HepG2 (cell line): Measurements from ENCODE around the gene NUDT19. TPM values are rescaled to one million over a fixed set of nuclear protein-coding genes. Genes with fewer than 3 reads are reported as not detected.

Experiments
- HDAC1 ChIP-seq: sonication (generic); formaldehyde crosslinking; IDR thresholded peaks from 2 replicates; pipeline ENCODE4 v1.5.1; 2020; ENCODE audit warnings: mild to moderate bottlenecking, missing genetic modification reagents
- HDAC2 ChIP-seq: sonication (generic); formaldehyde crosslinking; IDR thresholded peaks from 2 replicates; pipeline ENCODE4 v1.4.0; 2020; ENCODE audit warnings: missing genetic modification reagents
- HMGA1 ChIP-seq: sonication (generic); formaldehyde crosslinking; conservative IDR thresholded peaks from 2 replicates; pipeline ENCODE4 v1.4.0; 2020; ENCODE audit warnings: missing genetic modification reagents
- MXD4 ChIP-seq: IDR thresholded peaks from 2 replicates; pipeline ENCODE4 v1.6.1; 2016; ENCODE audit warnings: mild to moderate bottlenecking, missing biosample characterization, missing genetic modification reagents
- SOX5 ChIP-seq: IDR thresholded peaks from 2 replicates; pipeline ENCODE4 v1.6.1; 2016; ENCODE audit warnings: borderline replicate concordance
- SPEN ChIP-seq: sonication (generic); formaldehyde crosslinking; IDR thresholded peaks from 2 replicates; pipeline ENCODE4 v1.5.1; 2020; ENCODE audit warnings: low read depth, mild to moderate bottlenecking, missing genetic modification reagents
- TARDBP ChIP-seq: sonication (generic); formaldehyde crosslinking; IDR thresholded peaks from 2 replicates; pipeline ENCODE4 v1.8.0; 2022; ENCODE audit warnings: mild to moderate bottlenecking, missing genetic modification reagents
- TBX3 ChIP-seq: fragments of 450-650 bp; IDR thresholded peaks from 2 replicates; pipeline ENCODE4 v1.6.1; 2017; ENCODE audit warnings: antibody characterized with exemption, mild to moderate bottlenecking, inconsistent platforms, borderline replicate concordance
- TCF12 ChIP-seq, 2 experiments: fragments of 450-650 bp in 1 of 2; sonication (generic) in 1 of 2; formaldehyde crosslinking in 1 of 2; IDR thresholded peaks; 2 replicates each; pipeline versions ENCODE4 v1.6.1 to v1.8.0; 2017 to 2022; ENCODE audit warnings: antibody characterized with exemption in 1 of 2, mild to moderate bottlenecking in 1 of 2, missing genetic modification reagents in 1 of 2, moderate library complexity in 1 of 2
- ZBTB38 ChIP-seq: sonication (generic); formaldehyde crosslinking; IDR thresholded peaks from 2 replicates; pipeline ENCODE4 v1.5.1; 2020; ENCODE audit warnings: mild to moderate bottlenecking, missing genetic modification reagents
- ZBTB42 ChIP-seq: sonication (generic); formaldehyde crosslinking; IDR thresholded peaks from 2 replicates; pipeline ENCODE4 v1.5.0; 2020; ENCODE audit warnings: mild to moderate bottlenecking, missing genetic modification reagents
- ZFP37 ChIP-seq: sonication (generic); formaldehyde crosslinking; IDR thresholded peaks from 2 replicates; pipeline ENCODE4 v1.4.0; 2020; ENCODE audit warnings: missing genetic modification reagents, borderline replicate concordance
- ZFP62 ChIP-seq: sonication (generic); formaldehyde crosslinking; IDR thresholded peaks from 2 replicates; pipeline ENCODE4 v1.4.0; 2020; ENCODE audit warnings: missing genetic modification reagents
- ZFP82 ChIP-seq: sonication (generic); formaldehyde crosslinking; IDR thresholded peaks from 2 replicates; pipeline ENCODE4 v1.5.1; 2020; ENCODE audit warnings: mild to moderate bottlenecking, missing genetic modification reagents, borderline replicate concordance
- ZNF207 ChIP-seq: fragments of 450-650 bp; IDR thresholded peaks from 2 replicates; pipeline ENCODE4 v1.6.1; 2016; ENCODE audit warnings: antibody characterized with exemption, borderline replicate concordance
- ZNF30 ChIP-seq: sonication (generic); formaldehyde crosslinking; IDR thresholded peaks from 2 replicates; pipeline ENCODE4 v1.5.0; 2020; ENCODE audit warnings: mild to moderate bottlenecking, missing genetic modification reagents
- ZNF335 ChIP-seq: sonication (generic); formaldehyde crosslinking; IDR thresholded peaks from 2 replicates; pipeline ENCODE4 v1.4.0; 2020; ENCODE audit warnings: missing genetic modification reagents
- ZNF451 ChIP-seq: sonication (generic); formaldehyde crosslinking; IDR thresholded peaks from 2 replicates; pipeline ENCODE4 v1.5.0; 2020; ENCODE audit warnings: mild to moderate bottlenecking, missing genetic modification reagents
- ZNF484 ChIP-seq: sonication (generic); formaldehyde crosslinking; IDR thresholded peaks from 2 replicates; pipeline ENCODE4 v1.5.1; 2020; ENCODE audit warnings: mild to moderate bottlenecking, low read depth, missing genetic modification reagents, borderline replicate concordance
- ZNF510 ChIP-seq: sonication (generic); formaldehyde crosslinking; IDR thresholded peaks from 2 replicates; pipeline ENCODE4 v1.4.0; 2020; ENCODE audit warnings: low read depth, mild to moderate bottlenecking, missing genetic modification reagents
- ZNF598 ChIP-seq: sonication (generic); formaldehyde crosslinking; IDR thresholded peaks from 2 replicates; pipeline ENCODE4 v1.5.1; 2020; ENCODE audit warnings: mild to moderate bottlenecking, missing genetic modification reagents, borderline replicate concordance
- ZNF607 ChIP-seq: sonication (generic); formaldehyde crosslinking; IDR thresholded peaks from 2 replicates; pipeline ENCODE4 v1.5.1; 2020; ENCODE audit warnings: missing genetic modification reagents, mild to moderate bottlenecking, borderline replicate concordance
- ZNF616 ChIP-seq: sonication (generic); formaldehyde crosslinking; IDR thresholded peaks from 2 replicates; pipeline ENCODE4 v1.5.0; 2020; ENCODE audit warnings: low read depth, mild to moderate bottlenecking, missing genetic modification reagents
- ZNF660 ChIP-seq: sonication (generic); formaldehyde crosslinking; IDR thresholded peaks from 2 replicates; pipeline ENCODE4 v1.5.1; 2020; ENCODE audit warnings: mild to moderate bottlenecking, low read depth, missing genetic modification reagents, borderline replicate concordance
- ZNF709 ChIP-seq: sonication (generic); formaldehyde crosslinking; IDR thresholded peaks from 2 replicates; pipeline ENCODE4 v1.5.0; 2020; ENCODE audit warnings: mild to moderate bottlenecking, missing genetic modification reagents
- ZNF720 ChIP-seq: sonication (generic); formaldehyde crosslinking; IDR thresholded peaks from 2 replicates; pipeline ENCODE4 v1.4.0; 2020; ENCODE audit warnings: missing genetic modification reagents
- ZNF724P ChIP-seq: sonication (generic); formaldehyde crosslinking; IDR thresholded peaks from 2 replicates; pipeline ENCODE4 v1.8.0; 2022; ENCODE audit warnings: missing genetic modification reagents, borderline replicate concordance
- polyA plus RNA-seq, 8 experiments: library from polyadenylated mRNA; depleted of rRNA in 3 of 8; stranded (reverse) in 7 of 8; unstranded in 1 of 8; fragments of >200 nt; fragmentation: Illumina TruSeq in 4 of 8; extraction: Trizol in 4 of 8; gene quantifications; 2 replicates each; pipeline versions ENCODE4 v1.2.1 to v1.2.3, GENCODE V29; 2011 to 2016; ENCODE audit warnings: low read depth in 4 of 8, missing spikeins in 1 of 8, mixed read lengths in 1 of 8; ENCODE audit not compliant: insufficient read depth in 1 of 8
- total RNA-seq, 5 experiments: library from RNA; depleted of rRNA; stranded (reverse); fragments of >200 nt; fragmentation: Illumina TruSeq; extraction: Trizol; gene quantifications; 2 replicates each; pipeline ENCODE4 v1.2.3, GENCODE V29; 2016; ENCODE audit warnings: low read depth in 1 of 5
- TF ChIP-seq, protein P1 (sequence below): IDR thresholded peaks from 2 replicates; pipeline ENCODE4 v1.6.1; 2016
- TF ChIP-seq, protein P2 (sequence below): sonication (generic); formaldehyde crosslinking; IDR thresholded peaks from 2 replicates; pipeline ENCODE4 v1.4.0; 2020; ENCODE audit warnings: missing genetic modification reagents, mild to moderate bottlenecking, borderline replicate concordance

NUDT19 gene
- total and polyA plus RNA-seq, 2 of the 13 experiments (the other 11 are each of a cell fraction or from before 2014, with no cell fraction given): 3.1 to 3.6 TPM

GRCh38 chr19:32674931-32675719 is 16.5 kb upstream of the NUDT19 start, which contains the start of gene ANKRD27 (continued):
- TF ChIP-seq ZNF616 (CRISPR knock-in tag) (no peak), ZNF607 (CRISPR knock-in tag) (peak; percentile 25), ZBTB42 (CRISPR knock-in tag) (no peak), ZNF484 (no peak), TBX3 (no peak), HDAC2 (no peak), ZFP37 (CRISPR knock-in tag) (peak; percentile 31; the same call in 1 of the 2 replicates), ZNF720 (CRISPR knock-in tag) (no peak), ZNF598 (peak; percentile 83; the same call in 1 of the 2 replicates), ZNF510 (peak; percentile 80; the same call in 1 of the 2 replicates), SOX5 (no peak), ZNF207 (no peak), ZBTB38 (CRISPR knock-in tag) (0 out of 2 replicates have a peak, but pooled peaks have one; percentile 15), ZNF660 (CRISPR knock-in tag) (no peak), ZNF335 (CRISPR knock-in tag) (no peak), ZNF724P (CRISPR knock-in tag) (peak; percentile 21; the same call in 1 of the 2 replicates), HMGA1 (CRISPR knock-in tag) (no peak), MXD4 (CRISPR knock-in tag) (peak; percentile 24; the same call in 1 of the 2 replicates), ZNF451 (CRISPR knock-in tag) (peak; percentile 62; the same call in 1 of the 2 replicates), ZNF709 (0 out of 2 replicates have a peak, but pooled peaks have one; percentile 70), HDAC1 (CRISPR knock-in tag) (peak; percentile 63), ZNF30 (peak; percentile 52; the same call in 1 of the 2 replicates), ZFP82 (CRISPR knock-in tag) (peak; percentile 88), TARDBP (CRISPR knock-in tag) (no peak), ZFP62 (CRISPR knock-in tag) (no peak), SPEN (CRISPR knock-in tag) (peak; percentile 42; the same call in 1 of the 2 replicates), TCF12 (IDR thresholded peaks at IDR 0.05) (no peak), TCF12 (CRISPR knock-in tag; IDR thresholded peaks at IDR 0.05) (0 out of 2 replicates have a peak, but pooled peaks have one; percentile 8)
- TF ChIP-seq, protein P1, sequence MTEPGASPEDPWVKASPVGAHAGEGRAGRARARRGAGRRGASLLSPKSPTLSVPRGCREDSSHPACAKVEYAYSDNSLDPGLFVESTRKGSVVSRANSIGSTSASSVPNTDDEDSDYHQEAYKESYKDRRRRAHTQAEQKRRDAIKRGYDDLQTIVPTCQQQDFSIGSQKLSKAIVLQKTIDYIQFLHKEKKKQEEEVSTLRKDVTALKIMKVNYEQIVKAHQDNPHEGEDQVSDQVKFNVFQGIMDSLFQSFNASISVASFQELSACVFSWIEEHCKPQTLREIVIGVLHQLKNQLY (CRISPR knock-in tag): no peak
- TF ChIP-seq, protein P2, sequence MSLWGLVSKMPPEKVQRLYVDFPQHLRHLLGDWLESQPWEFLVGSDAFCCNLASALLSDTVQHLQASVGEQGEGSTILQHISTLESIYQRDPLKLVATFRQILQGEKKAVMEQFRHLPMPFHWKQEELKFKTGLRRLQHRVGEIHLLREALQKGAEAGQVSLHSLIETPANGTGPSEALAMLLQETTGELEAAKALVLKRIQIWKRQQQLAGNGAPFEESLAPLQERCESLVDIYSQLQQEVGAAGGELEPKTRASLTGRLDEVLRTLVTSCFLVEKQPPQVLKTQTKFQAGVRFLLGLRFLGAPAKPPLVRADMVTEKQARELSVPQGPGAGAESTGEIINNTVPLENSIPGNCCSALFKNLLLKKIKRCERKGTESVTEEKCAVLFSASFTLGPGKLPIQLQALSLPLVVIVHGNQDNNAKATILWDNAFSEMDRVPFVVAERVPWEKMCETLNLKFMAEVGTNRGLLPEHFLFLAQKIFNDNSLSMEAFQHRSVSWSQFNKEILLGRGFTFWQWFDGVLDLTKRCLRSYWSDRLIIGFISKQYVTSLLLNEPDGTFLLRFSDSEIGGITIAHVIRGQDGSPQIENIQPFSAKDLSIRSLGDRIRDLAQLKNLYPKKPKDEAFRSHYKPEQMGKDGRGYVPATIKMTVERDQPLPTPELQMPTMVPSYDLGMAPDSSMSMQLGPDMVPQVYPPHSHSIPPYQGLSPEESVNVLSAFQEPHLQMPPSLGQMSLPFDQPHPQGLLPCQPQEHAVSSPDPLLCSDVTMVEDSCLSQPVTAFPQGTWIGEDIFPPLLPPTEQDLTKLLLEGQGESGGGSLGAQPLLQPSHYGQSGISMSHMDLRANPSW (CRISPR knock-in tag): no peak
